ENCODE data around the gene CYB5R4.

CYB5R4 gene

GRCh38 chr6:83827050-83827449 lies 32.4 kb upstream of the CYB5R4 start:
- no peak overlapping the region for H3K4me3 ChIP-seq (ENCODE audit: low read depth, low read length)
- TF ChIP-seq CTCF (conservative IDR thresholded peaks at IDR 0.05; ENCODE audit: low read depth, low read length): no peak

GRCh38 chr6:83838727-83839126 lies 20.8 kb upstream of the CYB5R4 start:
- H3K4me3 ChIP-seq (ENCODE audit: low read depth, low read length): no peak overlapping the region
- no peak for DNase-seq (ENCODE audit: low read depth)
- TF ChIP-seq CTCF (conservative IDR thresholded peaks at IDR 0.05; ENCODE audit: low read depth, low read length): no peak

More at GRCh38 chr6:83827050-83827449, 32.4 kb upstream of the CYB5R4 start:
- no peak for DNase-seq (ENCODE audit: low read depth)

GRCh38 chr6:83844170-83844569 lies 15.3 kb upstream of the CYB5R4 start:
- no peak for TF ChIP-seq CTCF (conservative IDR thresholded peaks at IDR 0.05; ENCODE audit: low read depth, low read length)
- no peak overlapping the region for H3K4me3 ChIP-seq (ENCODE audit: low read depth, low read length)
- no peak for DNase-seq (ENCODE audit: low read depth)

GRCh38 chr6:83846291-83846690 lies 13.2 kb upstream of the CYB5R4 start:
- no peak overlapping the region for H3K4me3 ChIP-seq (ENCODE audit: low read depth, low read length)
- TF ChIP-seq CTCF (conservative IDR thresholded peaks at IDR 0.05; ENCODE audit: low read depth, low read length): no peak
- no peak for DNase-seq (ENCODE audit: low read depth)

- no peak overlapping the region for H3K4me3 ChIP-seq (ENCODE audit: low read depth, low read length)
- no peak for DNase-seq (ENCODE audit: low read depth)
- TF ChIP-seq CTCF (conservative IDR thresholded peaks at IDR 0.05; ENCODE audit: low read depth, low read length): no peak
Measured at GRCh38 chr6:83847179-83847578, 12.3 kb upstream of the CYB5R4 start.

- TF ChIP-seq CTCF (conservative IDR thresholded peaks at IDR 0.05; ENCODE audit: low read depth, low read length): no peak
- no peak overlapping the region for H3K4me3 ChIP-seq (ENCODE audit: low read depth, low read length)
- no peak for DNase-seq (ENCODE audit: low read depth)
Measured at GRCh38 chr6:83849127-83849526, 10.4 kb upstream of the CYB5R4 start.

- H3K4me3 ChIP-seq (ENCODE audit: low read depth, low read length): no peak overlapping the region
- no peak for TF ChIP-seq CTCF (conservative IDR thresholded peaks at IDR 0.05; ENCODE audit: low read depth, low read length)
- no peak for DNase-seq (ENCODE audit: low read depth)
Measured at GRCh38 chr6:83849610-83850009, 9.9 kb upstream of the CYB5R4 start.
